Neural cell (in vitro differentiated cells): ENCODE results near the gene TBC1D9B. TPM values are rescaled to one million over a fixed set of nuclear protein-coding genes. Genes with fewer than 3 reads are reported as not detected.

Experiments used
- H2AFZ ChIP-seq: fragments of 200-600, 300-800 bp; sonication (generic), shearing (Covaris generic); 2 replicates; pipeline ENCODE4 v1.6.0; 2014; ENCODE audit warnings: low read depth, mild to moderate bottlenecking, antibody characterized with exemption, low read length, moderate library complexity
- H3F3A ChIP-seq: fragments of 200-600 bp; shearing (Covaris generic); 2 replicates; pipeline ENCODE4 v1.6.1; 2016; ENCODE audit warnings: mild to moderate bottlenecking, moderate library complexity, mixed read lengths, antibody characterized with exemption, low read length; ENCODE audit not compliant: insufficient read depth, poor library complexity, severe bottlenecking
- H3K27ac ChIP-seq: fragments of 200-600, 300-800 bp; sonication (generic), shearing (Covaris generic); 2 replicates; pipeline ENCODE4 v1.5.1; 2014; ENCODE audit warnings: mild to moderate bottlenecking, low read length, moderate library complexity
- H3K27me3 ChIP-seq: fragments of 300-800, 200-600 bp; sonication (generic), shearing (Covaris generic); 2 replicates; pipeline ENCODE4 v1.6.0; 2014; ENCODE audit warnings: mild to moderate bottlenecking, low read depth, low read length, moderate library complexity; ENCODE audit not compliant: insufficient read depth
- H3K36me3 ChIP-seq: fragments of 300-800, 200-600 bp; sonication (generic), shearing (Covaris generic); 2 replicates; pipeline ENCODE4 v1.5.1; 2014; ENCODE audit warnings: mild to moderate bottlenecking, antibody characterized with exemption, low read length, moderate library complexity; ENCODE audit not compliant: insufficient read depth
- H3K4me2 ChIP-seq: fragments of 300-800, 200-600 bp; sonication (generic), shearing (Covaris generic); 2 replicates; pipeline ENCODE4 v1.6.0; 2014; ENCODE audit warnings: mild to moderate bottlenecking, low read length
- H3K4me3 ChIP-seq: fragments of 300-800, 200-600 bp; sonication (generic), shearing (Covaris generic); 2 replicates; pipeline ENCODE4 v1.5.1; 2014; ENCODE audit warnings: mild to moderate bottlenecking, low read length, moderate library complexity
- H3K79me2 ChIP-seq: fragments of 200-600 bp; shearing (Covaris generic); replicated peaks from 2 replicates; pipeline ENCODE4 v1.6.0; 2014; ENCODE audit warnings: mild to moderate bottlenecking, low read length, moderate library complexity; ENCODE audit not compliant: insufficient read depth
- H3K9ac ChIP-seq: fragments of 300-800, 200-600 bp; sonication (generic), shearing (Covaris generic); 2 replicates; pipeline ENCODE4 v1.6.1; 2016; ENCODE audit warnings: mild to moderate bottlenecking, low read length, mixed read lengths
- H3K9me2 ChIP-seq: fragments of 200-600 bp; shearing (Covaris generic); 2 replicates; pipeline ENCODE4 v1.6.1; 2016; ENCODE audit warnings: mild to moderate bottlenecking, low read length, mixed read lengths; ENCODE audit not compliant: insufficient read depth
- H3K9me3 ChIP-seq: fragments of 200-600, 300-800 bp; sonication (generic), shearing (Covaris generic); 2 replicates; pipeline ENCODE4 v1.6.1; 2016; ENCODE audit warnings: mild to moderate bottlenecking, mixed run types, low read length, moderate library complexity, mixed read lengths
- H4K20me1 ChIP-seq: fragments of 200-600 bp; shearing (Covaris generic); 2 replicates; pipeline ENCODE4 v1.6.1; 2016; ENCODE audit warnings: mild to moderate bottlenecking, mixed run types; ENCODE audit not compliant: insufficient read depth
- EP300 ChIP-seq: fragments of 450-650 bp; conservative IDR thresholded peaks from 2 replicates; pipeline ENCODE4 v1.6.1; 2014; ENCODE audit warnings: antibody characterized with exemption, mild to moderate bottlenecking, moderate library complexity; ENCODE audit not compliant: poor library complexity, severe bottlenecking
- EZH2 ChIP-seq: fragments of 200-600, 300-800 bp; shearing (Covaris generic), sonication (generic); IDR thresholded peaks from 2 replicates; pipeline ENCODE4 v1.6.1; 2014; ENCODE audit warnings: antibody characterized with exemption, low read length, borderline replicate concordance, mild to moderate bottlenecking; ENCODE audit not compliant: insufficient read depth, poor library complexity, severe bottlenecking
- MXI1 ChIP-seq: fragments of 450-650 bp; conservative IDR thresholded peaks from 2 replicates; pipeline ENCODE4 v1.6.1; 2014; ENCODE audit warnings: antibody characterized with exemption, mild to moderate bottlenecking; ENCODE audit not compliant: poor library complexity, severe bottlenecking
- POLR2AphosphoS5 ChIP-seq: IDR thresholded peaks from 2 replicates; pipeline ENCODE4 v1.6.1; 2012
- RAD21 ChIP-seq: fragments of 450-650 bp; conservative IDR thresholded peaks from 2 replicates; pipeline ENCODE4 v1.6.1; 2014; ENCODE audit warnings: antibody characterized with exemption, mild to moderate bottlenecking, moderate library complexity
- SMC3 ChIP-seq: fragments of 450-650 bp; conservative IDR thresholded peaks from 2 replicates; pipeline ENCODE4 v1.6.1; 2014; ENCODE audit warnings: antibody characterized with exemption, mild to moderate bottlenecking, moderate library complexity; ENCODE audit not compliant: poor library complexity
- TAF1 ChIP-seq: IDR thresholded peaks from 2 replicates; pipeline ENCODE4 v1.6.1; 2012; ENCODE audit warnings: low read depth
- polyA plus RNA-seq: library from polyadenylated mRNA; depleted of rRNA; stranded (reverse); fragments of >200 nt; gene quantifications from 2 replicates; pipeline ENCODE4 v1.2.3, GENCODE V29; 2014
- TF ChIP-seq, protein P1 (sequence below): IDR thresholded peaks from 2 replicates; pipeline ENCODE4 v1.6.1; 2012; ENCODE audit warnings: borderline replicate concordance
- TF ChIP-seq, protein P2 (sequence below): fragments of 450-650 bp; IDR thresholded peaks from 2 replicates; pipeline ENCODE4 v1.5.1; 2014; ENCODE audit warnings: antibody characterized with exemption, mild to moderate bottlenecking, moderate library complexity; ENCODE audit not compliant: poor library complexity, severe bottlenecking

The TBC1D9B gene
- polyA plus RNA-seq, 1 donor from 2014 or later: 50.7 TPM

DNA sequence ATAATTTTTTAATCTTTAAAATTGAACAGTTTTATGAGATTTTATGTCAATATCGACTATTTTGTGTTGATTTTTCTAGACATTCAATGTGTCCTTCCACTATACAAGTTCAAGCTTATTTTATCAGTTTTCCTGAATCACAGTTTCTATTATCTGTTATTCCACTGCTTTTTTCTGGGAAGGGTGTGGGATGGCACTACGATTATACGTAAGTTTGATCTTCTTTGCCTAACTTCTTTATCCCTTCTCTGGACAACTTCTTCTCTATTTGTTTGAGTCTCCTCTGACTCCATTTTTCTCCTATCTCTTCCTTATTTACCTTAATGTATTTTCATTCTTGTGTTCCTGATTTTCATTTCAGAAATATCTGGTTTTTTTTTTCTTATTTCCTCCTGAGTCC lies 24.5 kb downstream of the TBC1D9B start:
- Histone ChIP-seq H3K27ac (no peak overlapping the region), H4K20me1 (no peaks in the 10 kb centered on the region), H3K36me3 (peaks cover 11% of the 10 kb centered on the region), H3K4me2 (no peak overlapping the region), H3K4me3 (no peak overlapping the region), H2AFZ (no peak overlapping the region), H3K79me2 (no peaks in the 10 kb centered on the region), H3K27me3 (no peaks in the 10 kb centered on the region), H3F3A (no peaks in the 10 kb centered on the region), H3K9me2 (no peaks in the 10 kb centered on the region), H3K9me3 (no peaks in the 10 kb centered on the region), H3K9ac (no peak overlapping the region)
- TF ChIP-seq TAF1: no peak
- TF ChIP-seq, protein P1, sequence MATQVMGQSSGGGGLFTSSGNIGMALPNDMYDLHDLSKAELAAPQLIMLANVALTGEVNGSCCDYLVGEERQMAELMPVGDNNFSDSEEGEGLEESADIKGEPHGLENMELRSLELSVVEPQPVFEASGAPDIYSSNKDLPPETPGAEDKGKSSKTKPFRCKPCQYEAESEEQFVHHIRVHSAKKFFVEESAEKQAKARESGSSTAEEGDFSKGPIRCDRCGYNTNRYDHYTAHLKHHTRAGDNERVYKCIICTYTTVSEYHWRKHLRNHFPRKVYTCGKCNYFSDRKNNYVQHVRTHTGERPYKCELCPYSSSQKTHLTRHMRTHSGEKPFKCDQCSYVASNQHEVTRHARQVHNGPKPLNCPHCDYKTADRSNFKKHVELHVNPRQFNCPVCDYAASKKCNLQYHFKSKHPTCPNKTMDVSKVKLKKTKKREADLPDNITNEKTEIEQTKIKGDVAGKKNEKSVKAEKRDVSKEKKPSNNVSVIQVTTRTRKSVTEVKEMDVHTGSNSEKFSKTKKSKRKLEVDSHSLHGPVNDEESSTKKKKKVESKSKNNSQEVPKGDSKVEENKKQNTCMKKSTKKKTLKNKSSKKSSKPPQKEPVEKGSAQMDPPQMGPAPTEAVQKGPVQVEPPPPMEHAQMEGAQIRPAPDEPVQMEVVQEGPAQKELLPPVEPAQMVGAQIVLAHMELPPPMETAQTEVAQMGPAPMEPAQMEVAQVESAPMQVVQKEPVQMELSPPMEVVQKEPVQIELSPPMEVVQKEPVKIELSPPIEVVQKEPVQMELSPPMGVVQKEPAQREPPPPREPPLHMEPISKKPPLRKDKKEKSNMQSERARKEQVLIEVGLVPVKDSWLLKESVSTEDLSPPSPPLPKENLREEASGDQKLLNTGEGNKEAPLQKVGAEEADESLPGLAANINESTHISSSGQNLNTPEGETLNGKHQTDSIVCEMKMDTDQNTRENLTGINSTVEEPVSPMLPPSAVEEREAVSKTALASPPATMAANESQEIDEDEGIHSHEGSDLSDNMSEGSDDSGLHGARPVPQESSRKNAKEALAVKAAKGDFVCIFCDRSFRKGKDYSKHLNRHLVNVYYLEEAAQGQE: no peak
- no peak for TF ChIP-seq RAD21
- TF ChIP-seq, protein P2, sequence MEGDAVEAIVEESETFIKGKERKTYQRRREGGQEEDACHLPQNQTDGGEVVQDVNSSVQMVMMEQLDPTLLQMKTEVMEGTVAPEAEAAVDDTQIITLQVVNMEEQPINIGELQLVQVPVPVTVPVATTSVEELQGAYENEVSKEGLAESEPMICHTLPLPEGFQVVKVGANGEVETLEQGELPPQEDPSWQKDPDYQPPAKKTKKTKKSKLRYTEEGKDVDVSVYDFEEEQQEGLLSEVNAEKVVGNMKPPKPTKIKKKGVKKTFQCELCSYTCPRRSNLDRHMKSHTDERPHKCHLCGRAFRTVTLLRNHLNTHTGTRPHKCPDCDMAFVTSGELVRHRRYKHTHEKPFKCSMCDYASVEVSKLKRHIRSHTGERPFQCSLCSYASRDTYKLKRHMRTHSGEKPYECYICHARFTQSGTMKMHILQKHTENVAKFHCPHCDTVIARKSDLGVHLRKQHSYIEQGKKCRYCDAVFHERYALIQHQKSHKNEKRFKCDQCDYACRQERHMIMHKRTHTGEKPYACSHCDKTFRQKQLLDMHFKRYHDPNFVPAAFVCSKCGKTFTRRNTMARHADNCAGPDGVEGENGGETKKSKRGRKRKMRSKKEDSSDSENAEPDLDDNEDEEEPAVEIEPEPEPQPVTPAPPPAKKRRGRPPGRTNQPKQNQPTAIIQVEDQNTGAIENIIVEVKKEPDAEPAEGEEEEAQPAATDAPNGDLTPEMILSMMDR: no peak
- TF ChIP-seq EZH2: no peak
- no peak for TF ChIP-seq SMC3
- no peak for TF ChIP-seq EP300

DNA sequence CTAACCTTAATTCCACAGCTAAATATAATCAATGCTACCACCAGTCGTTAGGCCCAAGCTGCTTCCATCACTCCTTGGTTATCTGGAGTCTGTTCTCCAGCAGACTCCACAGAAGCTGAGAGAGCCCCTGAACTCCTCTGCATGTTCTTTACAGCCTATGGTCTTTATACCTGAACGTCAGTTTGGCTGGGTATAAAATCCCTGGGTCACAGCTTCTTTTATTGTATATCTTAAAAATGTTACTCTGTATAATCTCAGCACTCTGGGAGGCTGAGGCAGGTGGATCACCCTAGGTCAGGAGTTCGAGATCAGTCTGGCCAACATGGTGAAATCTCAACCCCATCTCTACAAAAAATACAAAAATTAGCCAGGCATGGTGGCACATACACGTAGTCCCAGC lies 25.4 kb downstream of the TBC1D9B start:
- H2AFZ ChIP-seq: no peak overlapping the region
- no peaks in the 10 kb centered on the region for H3F3A ChIP-seq
- no peak overlapping the region for H3K9ac ChIP-seq
- TF ChIP-seq EP300: no peak
- no peak for TF ChIP-seq SMC3
- TF ChIP-seq POLR2AphosphoS5: no peak
- no peak for TF ChIP-seq RAD21
- no peak for TF ChIP-seq MXI1
- TF ChIP-seq, protein P1: no peak
- no peak for TF ChIP-seq TAF1
- TF ChIP-seq, protein P2: no peak
- TF ChIP-seq EZH2: no peak
- H3K9me2 ChIP-seq: no peaks in the 10 kb centered on the region
- H3K27me3 ChIP-seq: no peaks in the 10 kb centered on the region
- H3K36me3 ChIP-seq: peaks cover 11% of the 10 kb centered on the region
- H4K20me1 ChIP-seq: no peaks in the 10 kb centered on the region
- H3K4me3 ChIP-seq: no peak overlapping the region
- no peak overlapping the region for H3K27ac ChIP-seq
- no peaks in the 10 kb centered on the region for H3K9me3 ChIP-seq
- H3K79me2 ChIP-seq: no peaks in the 10 kb centered on the region
- H3K4me2 ChIP-seq: no peak overlapping the region
